GM23248 (cell line): ENCODE results near the gene CLEC6A. TPM values are rescaled to one million over a fixed set of nuclear protein-coding genes. Genes with fewer than 3 reads are reported as not detected.
"Not testable (repeated sequence)": the region's sequence is repeated elsewhere in the genome, so short reads cannot be mapped to it uniquely, and the experiment has no call there.

Experiments
- DNase-seq: peaks from one replicate; pipeline ENCODE4 v3.0.0-alpha.2; 2015
- H2AFZ ChIP-seq: fragments of 200-600 bp; sonication (generic); 2 replicates; pipeline ENCODE4 v1.6.1; 2016; ENCODE audit warnings: antibody characterized with exemption
- H3F3A ChIP-seq: fragments of 200-600 bp; sonication (generic); 2 replicates; pipeline ENCODE4 v1.6.1; 2016; ENCODE audit warnings: mild to moderate bottlenecking, antibody characterized with exemption, mixed run types; ENCODE audit not compliant: insufficient read depth
- H3K27ac ChIP-seq: fragments of 200-600 bp; sonication (generic); 2 replicates; pipeline ENCODE4 v1.5.1; 2016; ENCODE audit warnings: mild to moderate bottlenecking
- H3K27me3 ChIP-seq: fragments of 200-600 bp; sonication (generic); replicated peaks from 2 replicates; pipeline ENCODE4 v1.6.1; 2016; ENCODE audit warnings: mild to moderate bottlenecking; ENCODE audit not compliant: insufficient read depth
- H3K36me3 ChIP-seq: fragments of 200-600 bp; sonication (generic); 2 replicates; pipeline ENCODE4 v1.6.1; 2016; ENCODE audit warnings: low read depth, mild to moderate bottlenecking
- H3K4me1 ChIP-seq: fragments of 200-600 bp; sonication (generic); 2 replicates; pipeline ENCODE4 v1.6.1; 2016; ENCODE audit warnings: mild to moderate bottlenecking; ENCODE audit not compliant: insufficient read depth
- H3K4me2 ChIP-seq: fragments of 200-600 bp; sonication (generic); one replicate; pipeline ENCODE4 v1.6.1; 2016; ENCODE audit warnings: mild to moderate bottlenecking; ENCODE audit not compliant: unreplicated experiment
- H3K4me3 ChIP-seq: fragments of 200-600 bp; sonication (generic); 2 replicates; pipeline ENCODE4 v1.5.1; 2016; ENCODE audit warnings: mild to moderate bottlenecking
- H3K79me2 ChIP-seq: fragments of 200-600 bp; sonication (generic); 2 replicates; pipeline ENCODE4 v1.6.1; 2016; ENCODE audit warnings: mild to moderate bottlenecking; ENCODE audit not compliant: insufficient read depth
- H3K9ac ChIP-seq: fragments of 200-600 bp; sonication (generic); 2 replicates; pipeline ENCODE4 v1.6.1; 2016; ENCODE audit warnings: mild to moderate bottlenecking
- H3K9me2 ChIP-seq: fragments of 200-600 bp; sonication (generic); 2 replicates; pipeline ENCODE4 v1.6.1; 2016; ENCODE audit warnings: mixed run types, mild to moderate bottlenecking, moderate library complexity; ENCODE audit not compliant: insufficient read depth
- H3K9me3 ChIP-seq: fragments of 200-600 bp; sonication (generic); one replicate; pipeline ENCODE4 v1.6.1; 2017; ENCODE audit warnings: low read depth
- H4K20me1 ChIP-seq: fragments of 200-600 bp; sonication (generic); 2 replicates; pipeline ENCODE4 v1.6.0; 2016; ENCODE audit not compliant: insufficient read depth
- EZH2 ChIP-seq: fragments of 200-600 bp; sonication (generic); IDR thresholded peaks from 2 replicates; pipeline ENCODE4 v1.6.1; 2018; ENCODE audit warnings: antibody characterized with exemption, mild to moderate bottlenecking; ENCODE audit not compliant: insufficient read depth, poor library complexity, severe bottlenecking
- EZH2phosphoT487 ChIP-seq: fragments of 200-600 bp; sonication (generic); IDR thresholded peaks from 2 replicates; pipeline ENCODE4 v1.6.1; 2018; ENCODE audit warnings: antibody characterized with exemption, moderate library complexity, mild to moderate bottlenecking, low read depth; ENCODE audit not compliant: insufficient read depth
- WGBS, 2 experiments: methylation state at CpG; one replicate each; pipeline ENCODE4 v1.1.6; 2015 to 2017; ENCODE audit warnings: low lambda C conversion rate in 2 of 2, low coverage in 1 of 2; ENCODE audit errors: missing lambda C conversion rate in 2 of 2; 5-methylcytosine and 5-hydroxymethylcytosine counted together
- in situ Hi-C: fragments of 300-500 bp; cut with MboI; formaldehyde crosslinking; loops from 2 replicates; pipeline ENCODE4 v1.15.0; 2020
- polyA plus RNA-seq: library from polyadenylated mRNA; unstranded; fragments of >200 nt; fragmentation: Nextera tagmentation; extraction: Ambion mirVana; gene quantifications from 2 replicates; pipeline ENCODE4 v1.2.1, GENCODE V29; 2016
- total RNA-seq: library from RNA; depleted of rRNA; stranded (reverse); fragments of >200 nt; shearing (Covaris generic); gene quantifications from 2 replicates; pipeline ENCODE4 v1.2.3, GENCODE V29; 2014

Gene CLEC6A
- total and polyA plus RNA-seq, 2 experiments from 2014 or later: not detected

- Histone ChIP-seq H3K9ac (no peak overlapping the region), H4K20me1 (no peaks in the 10 kb centered on the region), H3K9me3 (no peaks in the 10 kb centered on the region), H2AFZ (no peak overlapping the region), H3K4me2 (no peak overlapping the region), H3K27me3 (no peaks in the 10 kb centered on the region), H3K4me3 (no peak overlapping the region), H3K4me1 (no peaks in the 10 kb centered on the region), H3K9me2 (no peaks in the 10 kb centered on the region), H3K36me3 (no peaks in the 10 kb centered on the region), H3K27ac (no peak overlapping the region), H3K79me2 (no peaks in the 10 kb centered on the region), H3F3A (no peaks in the 10 kb centered on the region)
- TF ChIP-seq EZH2phosphoT487 (no peak), EZH2 (no peak)
- WGBS, 2 experiments: 19 to 30% methylated on average over 2 of the region's 2 CpGs
- no peak for DNase-seq
- in situ Hi-C loops: no loop called here
These were observed 26.9 kb downstream of the CLEC6A start for GRCh38 chr12:8482571-8483061.

DNA sequence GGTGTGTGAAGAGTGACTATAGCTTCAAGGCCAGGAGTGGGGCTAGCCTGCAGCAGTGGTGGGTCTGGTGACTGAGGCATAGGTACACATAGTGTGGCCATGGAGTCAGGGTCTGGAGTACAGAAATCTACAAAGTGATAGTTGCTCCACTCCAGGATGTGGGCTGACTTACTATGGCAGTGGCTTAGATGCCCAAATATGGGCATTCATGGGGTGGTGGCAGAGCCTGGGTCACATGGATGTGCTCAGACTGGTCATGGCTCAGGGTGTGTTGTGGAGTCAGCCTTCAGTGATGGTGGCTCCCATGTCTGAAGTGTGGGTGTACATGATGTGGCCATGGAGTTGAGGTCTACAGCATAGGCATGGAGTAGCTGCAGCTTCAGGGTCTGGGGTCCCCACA, 27.3 kb downstream of the CLEC6A start:
- Histone ChIP-seq H3K79me2 (no peaks in the 10 kb centered on the region), H3F3A (no peaks in the 10 kb centered on the region), H3K9me3 (no peaks in the 10 kb centered on the region), H4K20me1 (no peaks in the 10 kb centered on the region), H3K9ac (no peak overlapping the region), H3K4me3 (no peak overlapping the region), H3K27ac (no peak overlapping the region), H3K4me2 (no peak overlapping the region), H3K36me3 (no peaks in the 10 kb centered on the region), H3K27me3 (no peaks in the 10 kb centered on the region), H3K4me1 (no peaks in the 10 kb centered on the region), H2AFZ (no peak overlapping the region), H3K9me2 (no peaks in the 10 kb centered on the region)
- in situ Hi-C loops: no loop called here
- TF ChIP-seq EZH2phosphoT487: no peak
- TF ChIP-seq EZH2: no peak
- no peak for DNase-seq

GRCh38 chr12:8491646-8492530, 36.1 kb downstream of the CLEC6A start:
- H3K9me3 ChIP-seq: no peaks in the 10 kb centered on the region
- H3K4me1 ChIP-seq: no peaks in the 10 kb centered on the region
- in situ Hi-C loops: no loop called here
- no peak overlapping the region for H3K27ac ChIP-seq
- H3F3A ChIP-seq: no peaks in the 10 kb centered on the region
- no peak overlapping the region for H2AFZ ChIP-seq
- H3K27me3 ChIP-seq: peaks cover 6% of the 10 kb centered on the region; the same call in 1 of the 2 replicates
- DNase-seq: no peak
- H3K36me3 ChIP-seq: no peaks in the 10 kb centered on the region
- H4K20me1 ChIP-seq: no peaks in the 10 kb centered on the region
- no peak overlapping the region for H3K9ac ChIP-seq
- WGBS, 2 experiments: 13 to 19% methylated on average over 5 of the region's 5 CpGs
- TF ChIP-seq EZH2: no peak
- no peak for TF ChIP-seq EZH2phosphoT487
- no peaks in the 10 kb centered on the region for H3K79me2 ChIP-seq
- H3K4me3 ChIP-seq: no peak overlapping the region
- no peaks in the 10 kb centered on the region for H3K9me2 ChIP-seq
- H3K4me2 ChIP-seq: no peak overlapping the region

- H3K9me3 ChIP-seq: no peaks in the 10 kb centered on the region
- H3K36me3 ChIP-seq: no peaks in the 10 kb centered on the region
- DNase-seq: no peak
- no peak overlapping the region for H2AFZ ChIP-seq
- H3K27me3 ChIP-seq: peaks cover 6% of the 10 kb centered on the region
- no peak overlapping the region for H3K4me2 ChIP-seq
- no peaks in the 10 kb centered on the region for H3F3A ChIP-seq
- no peak for TF ChIP-seq EZH2phosphoT487
- TF ChIP-seq EZH2: no peak
- no peaks in the 10 kb centered on the region for H3K79me2 ChIP-seq
- H3K27ac ChIP-seq: no peak overlapping the region
- in situ Hi-C loops: no loop called here
- no peak overlapping the region for H3K4me3 ChIP-seq
- 27 to 43% methylated on average over 1 to 2 of the region's 2 CpGs for WGBS, 2 experiments
- no peaks in the 10 kb centered on the region for H4K20me1 ChIP-seq
- H3K9me2 ChIP-seq: no peaks in the 10 kb centered on the region
- no peaks in the 10 kb centered on the region for H3K4me1 ChIP-seq
- no peak overlapping the region for H3K9ac ChIP-seq
These were observed 37.3 kb downstream of the CLEC6A start for GRCh38 chr12:8493084-8493483.

- H3K9me3 ChIP-seq, in situ Hi-C loops, H3K9ac ChIP-seq, H3K27ac ChIP-seq, H3K4me1 ChIP-seq, H3K4me2 ChIP-seq, H3K9me2 ChIP-seq, H3K4me3 ChIP-seq, H3K36me3 ChIP-seq, H3F3A ChIP-seq, H2AFZ ChIP-seq, DNase-seq, H3K79me2 ChIP-seq, H4K20me1 ChIP-seq: not testable (repeated sequence)
- 13 to 34% methylated on average over 4 of the region's 4 CpGs for WGBS, 2 experiments
- peaks cover 13% of the 10 kb centered on the region for H3K27me3 ChIP-seq
These were observed 39.9 kb downstream of the CLEC6A start for GRCh38 chr12:8495671-8496070.

GRCh38 chr12:8496074-8496473, 40.3 kb downstream of the CLEC6A start:
- H3K27ac ChIP-seq, H3K9me3 ChIP-seq, H3K9me2 ChIP-seq, H4K20me1 ChIP-seq, H3K4me1 ChIP-seq, H3K4me2 ChIP-seq, H3K9ac ChIP-seq, H3K79me2 ChIP-seq, in situ Hi-C loops, H3F3A ChIP-seq, H3K4me3 ChIP-seq, H2AFZ ChIP-seq, H3K36me3 ChIP-seq, DNase-seq: not testable (repeated sequence)
- peaks cover 13% of the 10 kb centered on the region for H3K27me3 ChIP-seq
- WGBS, 2 experiments: 29 to 35% methylated on average over 7 of the region's 7 CpGs
